Measurements from ENCODE around the gene CRIM1.

CRIM1 gene

DNA sequence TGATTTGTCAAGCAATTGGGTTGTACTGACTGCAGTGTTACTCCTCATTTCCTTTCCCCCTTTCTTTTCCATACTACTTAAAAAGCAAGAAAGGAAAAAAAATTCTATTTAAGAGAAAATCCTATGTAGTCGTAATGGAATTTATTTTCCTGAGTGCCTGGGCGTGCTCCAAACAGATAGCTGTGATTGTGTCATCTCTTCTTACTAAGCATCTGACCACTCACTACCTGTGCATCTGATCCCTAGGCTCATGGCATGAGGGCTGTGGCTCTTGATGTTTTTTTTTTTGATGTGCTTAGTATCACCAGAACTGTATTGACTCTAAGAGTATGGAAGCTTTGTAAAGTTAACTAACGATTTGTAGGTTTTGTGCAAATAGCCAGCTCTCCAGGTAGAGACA, 19.0 kb downstream of the CRIM1 start:
- Histone ChIP-seq H3K23ac (ENCODE audit: low read length in 2 of 2) (no peak overlapping the region), H3K4ac (ENCODE audit: low read depth in 1 of 2, low read length in 2 of 2) (no peak overlapping the region), H2AK5ac (ENCODE audit: low read length, severe bottlenecking) (no peak overlapping the region), H3K9ac (ENCODE audit: low read length) (no peak overlapping the region), H3K18ac (ENCODE audit: low read depth in 1 of 2, low read length in 2 of 2) (peak overlapping the region in 1 of 2 experiments; percentile 34), H3K27ac (ENCODE audit: low read length, poor library complexity, severe bottlenecking) (no peak overlapping the region), H3K14ac (ENCODE audit: low read length in 2 of 2) (no peak overlapping the region), H3K4me3 (ENCODE audit: insufficient read depth in 1 of 2, low read depth in 1 of 2, low read length in 2 of 2) (no peak overlapping the region), H3K9me3 (ENCODE audit: control insufficient read depth, low read length) (no peaks in the 10 kb centered on the region), H4K91ac (ENCODE audit: low read length) (no peak overlapping the region), H2BK120ac (ENCODE audit: low read depth, low read length) (no peak overlapping the region), H3K4me2 (ENCODE audit: low read length, poor library complexity, severe bottlenecking) (no peak overlapping the region), H3K4me1 (ENCODE audit: control insufficient read depth, insufficient read depth, low read depth, low read length) (peaks cover 17% of the 10 kb centered on the region), H2BK12ac (ENCODE audit: low read length in 2 of 2) (no peak overlapping the region), H3K36me3 (ENCODE audit: control insufficient read depth in 1 of 2, insufficient read depth in 2 of 2, low read depth in 1 of 2, low read length in 2 of 2) (peaks cover 0 to 3% of the 10 kb centered on the region in 2 experiments), H3K79me1 (replicated peaks; ENCODE audit: low read length, poor library complexity, severe bottlenecking) (peaks cover 2% of the 10 kb centered on the region), H2AFZ (ENCODE audit: low read depth, low read length) (no peak overlapping the region), H3K27me3 (ENCODE audit: control insufficient read depth in 1 of 2, insufficient read depth in 1 of 2, low read length in 2 of 2) (no peaks in the 10 kb centered on the region), H2BK15ac (ENCODE audit: low read depth, poor library complexity, severe bottlenecking) (no peak overlapping the region), H2BK5ac (ENCODE audit: low read depth, low read length, poor library complexity, severe bottlenecking) (no peak overlapping the region), H4K8ac (ENCODE audit: low read length) (no peak overlapping the region)
- 30% methylated on average over 2 of the region's 3 CpGs for WGBS
- DNase-seq = no peak

DNA sequence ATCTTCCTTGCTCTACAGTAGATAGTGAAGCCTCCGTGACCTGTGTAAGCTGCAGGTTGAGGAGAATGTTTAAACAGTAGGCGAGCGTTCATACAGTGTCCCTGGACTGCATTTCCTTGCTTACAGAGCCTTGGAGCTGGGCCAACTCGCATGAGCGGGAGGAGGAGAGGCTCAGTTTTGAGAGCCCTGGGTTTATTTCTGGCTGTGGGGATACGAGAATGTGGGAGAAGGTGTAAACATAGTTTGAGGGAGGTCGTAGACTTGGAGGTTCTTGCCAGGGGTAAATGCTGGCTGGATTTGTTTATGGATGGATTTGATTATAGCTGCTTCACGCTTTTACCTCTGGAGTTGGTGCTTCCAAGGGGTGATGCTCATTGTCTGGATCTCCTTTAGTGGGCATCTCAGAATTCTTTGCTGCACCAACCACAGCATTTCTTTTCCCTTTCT, 20.8 kb downstream of the CRIM1 start:
- H3K27me3 ChIP-seq (ENCODE audit: control insufficient read depth in 1 of 2, insufficient read depth in 1 of 2, low read length in 2 of 2) = no peaks in the 10 kb centered on the region
- no peak overlapping the region for H2BK120ac ChIP-seq (ENCODE audit: low read depth, low read length)
- 19% methylated on average over 8 of the region's 8 CpGs for WGBS
- H3K4me2 ChIP-seq (ENCODE audit: low read length, poor library complexity, severe bottlenecking) = no peak overlapping the region
- H3K4ac ChIP-seq (ENCODE audit: low read depth in 1 of 2, low read length in 2 of 2) = no peak overlapping the region
- no peak overlapping the region for H3K23ac ChIP-seq (ENCODE audit: low read length in 2 of 2)
- H3K9me3 ChIP-seq (ENCODE audit: control insufficient read depth, low read length) = no peaks in the 10 kb centered on the region
- H4K91ac ChIP-seq (ENCODE audit: low read length) = no peak overlapping the region
- H2BK15ac ChIP-seq (ENCODE audit: low read depth, poor library complexity, severe bottlenecking) = no peak overlapping the region
- H3K9ac ChIP-seq (ENCODE audit: low read length) = no peak overlapping the region
- H2AFZ ChIP-seq (ENCODE audit: low read depth, low read length) = no peak overlapping the region
- no peak overlapping the region for H2BK5ac ChIP-seq (ENCODE audit: low read depth, low read length, poor library complexity, severe bottlenecking)
- peak overlapping the region; percentile 43 for H2AK5ac ChIP-seq (ENCODE audit: low read length, severe bottlenecking)
- H3K27ac ChIP-seq (ENCODE audit: low read length, poor library complexity, severe bottlenecking) = peak overlapping the region; percentile 5
- no peak overlapping the region for H3K18ac ChIP-seq (ENCODE audit: low read depth in 1 of 2, low read length in 2 of 2)
- DNase-seq = peak; percentile 79
- H3K14ac ChIP-seq (ENCODE audit: low read length in 2 of 2) = no peak overlapping the region
- no peak overlapping the region for H3K4me3 ChIP-seq (ENCODE audit: insufficient read depth in 1 of 2, low read depth in 1 of 2, low read length in 2 of 2)
- peak overlapping the region; percentile 31 for H4K8ac ChIP-seq (ENCODE audit: low read length)
- H2BK12ac ChIP-seq (ENCODE audit: low read length in 2 of 2) = no peak overlapping the region
- peaks cover 2% of the 10 kb centered on the region for H3K79me1 ChIP-seq (replicated peaks; ENCODE audit: low read length, poor library complexity, severe bottlenecking)
- peaks cover 8% of the 10 kb centered on the region in 2 experiments for H3K36me3 ChIP-seq (ENCODE audit: control insufficient read depth in 1 of 2, insufficient read depth in 2 of 2, low read depth in 1 of 2, low read length in 2 of 2)
- H3K4me1 ChIP-seq (ENCODE audit: control insufficient read depth, insufficient read depth, low read depth, low read length) = peaks cover 26% of the 10 kb centered on the region

DNA sequence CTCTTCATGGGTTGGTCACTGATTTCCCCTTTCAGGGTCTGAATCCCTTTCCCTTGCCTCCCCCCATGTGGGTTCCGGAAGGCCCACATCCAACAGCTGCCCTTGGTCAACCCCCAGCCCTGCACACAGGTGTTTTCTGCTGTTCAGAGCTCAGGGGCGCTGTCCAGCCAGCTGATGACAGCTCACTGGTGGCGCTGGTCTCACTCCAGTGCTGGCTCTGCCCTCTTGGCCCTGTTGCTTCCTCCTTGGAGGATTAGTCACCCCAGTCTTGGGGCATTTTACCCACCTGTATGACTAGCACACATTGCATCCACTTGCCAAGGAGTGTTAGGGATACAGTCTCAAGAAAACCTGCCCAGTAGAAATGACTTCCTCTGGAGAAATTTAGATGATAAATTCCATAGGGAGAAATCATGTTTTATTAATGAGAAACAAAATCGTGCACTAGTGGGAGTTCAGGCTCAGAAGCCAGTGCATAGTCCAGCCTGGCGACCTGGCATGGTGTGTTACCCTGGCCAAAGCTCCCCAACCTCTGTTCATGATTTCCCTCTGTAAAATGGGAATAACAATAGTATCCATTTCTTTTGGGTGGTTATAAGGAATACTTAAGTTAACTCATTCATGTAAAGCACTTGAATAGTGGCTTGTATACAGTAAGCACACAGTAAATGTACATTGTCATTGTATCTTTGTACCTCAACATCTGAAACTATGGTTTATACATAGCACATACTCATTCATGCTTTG, 21.6 kb downstream of the CRIM1 start:
- no peak overlapping the region for H3K9ac ChIP-seq (ENCODE audit: low read length)
- DNase-seq = no peak
- no peak overlapping the region for H3K4me2 ChIP-seq (ENCODE audit: low read length, poor library complexity, severe bottlenecking)
- no peak overlapping the region for H2BK5ac ChIP-seq (ENCODE audit: low read depth, low read length, poor library complexity, severe bottlenecking)
- peaks cover 2% of the 10 kb centered on the region for H3K79me1 ChIP-seq (replicated peaks; ENCODE audit: low read length, poor library complexity, severe bottlenecking)
- H3K4me1 ChIP-seq (ENCODE audit: control insufficient read depth, insufficient read depth, low read depth, low read length) = peaks cover 32% of the 10 kb centered on the region
- no peaks in the 10 kb centered on the region for H3K27me3 ChIP-seq (ENCODE audit: control insufficient read depth in 1 of 2, insufficient read depth in 1 of 2, low read length in 2 of 2)
- peak overlapping the region in 1 of 2 experiments; percentile 55 for H3K14ac ChIP-seq (ENCODE audit: low read length in 2 of 2)
- H3K9me3 ChIP-seq (ENCODE audit: control insufficient read depth, low read length) = no peaks in the 10 kb centered on the region
- H4K8ac ChIP-seq (ENCODE audit: low read length) = no peak overlapping the region
- peak overlapping the region; percentile 3 for H2AK5ac ChIP-seq (ENCODE audit: low read length, severe bottlenecking)
- H3K4ac ChIP-seq (ENCODE audit: low read depth in 1 of 2, low read length in 2 of 2) = peak overlapping the region in 1 of 2 experiments; percentile 73
- peaks cover 8% of the 10 kb centered on the region in 2 experiments for H3K36me3 ChIP-seq (ENCODE audit: control insufficient read depth in 1 of 2, insufficient read depth in 2 of 2, low read depth in 1 of 2, low read length in 2 of 2)
- peak overlapping the region in 1 of 2 experiments; percentile 40 for H3K18ac ChIP-seq (ENCODE audit: low read depth in 1 of 2, low read length in 2 of 2)
- no peak overlapping the region for H2BK120ac ChIP-seq (ENCODE audit: low read depth, low read length)
- H2BK15ac ChIP-seq (ENCODE audit: low read depth, poor library complexity, severe bottlenecking) = no peak overlapping the region
- no peak overlapping the region for H2AFZ ChIP-seq (ENCODE audit: low read depth, low read length)
- no peak overlapping the region for H4K91ac ChIP-seq (ENCODE audit: low read length)
- WGBS = 83% methylated on average over 5 of the region's 5 CpGs
- H2BK12ac ChIP-seq (ENCODE audit: low read length in 2 of 2) = peak overlapping the region in 1 of 2 experiments; percentile 93
- peak overlapping the region in 1 of 2 experiments; percentile 52 for H3K23ac ChIP-seq (ENCODE audit: low read length in 2 of 2)
- H3K27ac ChIP-seq (ENCODE audit: low read length, poor library complexity, severe bottlenecking) = peak overlapping the region; percentile 5
- H3K4me3 ChIP-seq (ENCODE audit: insufficient read depth in 1 of 2, low read depth in 1 of 2, low read length in 2 of 2) = no peak overlapping the region

DNA sequence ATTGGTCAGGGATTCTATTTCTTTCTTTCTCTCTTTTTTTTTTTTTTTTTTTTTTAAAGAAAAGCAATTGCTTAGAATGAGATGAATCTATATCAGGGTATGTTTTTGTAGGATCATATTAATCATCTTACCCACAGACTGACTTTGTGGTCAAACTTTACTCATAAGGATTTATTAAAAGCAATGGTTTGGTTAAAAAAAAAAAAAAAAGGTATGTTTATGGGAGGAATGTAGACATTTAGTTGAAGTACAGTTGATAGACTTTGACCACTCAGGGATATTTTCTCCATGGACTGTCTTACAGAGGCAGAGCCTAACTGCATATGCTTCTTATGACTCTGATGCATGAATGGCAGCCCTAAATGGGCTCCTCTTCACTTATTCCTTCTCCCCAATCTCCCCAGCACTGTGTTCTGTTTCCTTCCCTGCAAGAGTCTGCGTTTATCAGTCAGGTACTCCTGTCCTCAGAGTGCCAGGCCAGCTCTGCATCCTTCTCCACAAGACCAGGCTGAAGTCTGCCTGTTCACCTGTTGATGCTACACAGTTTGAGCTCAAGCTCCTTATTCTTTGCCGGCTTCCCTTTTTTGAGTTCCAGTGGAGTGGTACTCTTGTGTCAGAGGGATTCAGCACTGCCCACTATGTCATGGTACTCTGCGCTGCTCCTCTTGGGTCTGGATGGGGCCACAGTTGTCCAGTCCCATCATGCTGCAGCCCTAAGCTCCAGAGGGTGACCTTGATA, 24.3 kb downstream of the CRIM1 start:
- Histone ChIP-seq H3K4me3 (ENCODE audit: insufficient read depth in 1 of 2, low read depth in 1 of 2, low read length in 2 of 2) (no peak overlapping the region), H3K4me2 (ENCODE audit: low read length, poor library complexity, severe bottlenecking) (no peak overlapping the region), H2BK15ac (ENCODE audit: low read depth, poor library complexity, severe bottlenecking) (no peak overlapping the region), H2BK120ac (ENCODE audit: low read depth, low read length) (peak overlapping the region; percentile 12), H3K4ac (ENCODE audit: low read depth in 1 of 2, low read length in 2 of 2) (peak overlapping the region in 1 of 2 experiments; percentile 26), H2AFZ (ENCODE audit: low read depth, low read length) (no peak overlapping the region), H2BK12ac (ENCODE audit: low read length in 2 of 2) (peak overlapping the region; percentile 72 to 88), H3K79me1 (replicated peaks; ENCODE audit: low read length, poor library complexity, severe bottlenecking) (peaks cover 4% of the 10 kb centered on the region), H2BK5ac (ENCODE audit: low read depth, low read length, poor library complexity, severe bottlenecking) (peak overlapping the region; percentile 37), H3K4me1 (ENCODE audit: control insufficient read depth, insufficient read depth, low read depth, low read length) (peaks cover 34% of the 10 kb centered on the region), H3K36me3 (ENCODE audit: control insufficient read depth in 1 of 2, insufficient read depth in 2 of 2, low read depth in 1 of 2, low read length in 2 of 2) (peaks cover 8% of the 10 kb centered on the region in 2 experiments), H3K9me3 (ENCODE audit: control insufficient read depth, low read length) (no peaks in the 10 kb centered on the region), H3K27ac (ENCODE audit: low read length, poor library complexity, severe bottlenecking) (no peak overlapping the region), H3K9ac (ENCODE audit: low read length) (no peak overlapping the region), H3K23ac (ENCODE audit: low read length in 2 of 2) (no peak overlapping the region), H4K8ac (ENCODE audit: low read length) (no peak overlapping the region), H2AK5ac (ENCODE audit: low read length, severe bottlenecking) (peak overlapping the region; percentile 73), H4K91ac (ENCODE audit: low read length) (no peak overlapping the region), H3K18ac (ENCODE audit: low read depth in 1 of 2, low read length in 2 of 2) (peak overlapping the region; percentile 14 to 66), H3K14ac (ENCODE audit: low read length in 2 of 2) (no peak overlapping the region), H3K27me3 (ENCODE audit: control insufficient read depth in 1 of 2, insufficient read depth in 1 of 2, low read length in 2 of 2) (no peaks in the 10 kb centered on the region)
- DNase-seq = no peak
- WGBS = 88% methylated on average over 3 of the region's 3 CpGs

All from mesenchymal stem cell (in vitro differentiated cells and primary cell).